Neural cell (in vitro differentiated cells): ENCODE results near the gene CACNA2D4. TPM values are rescaled to one million over a fixed set of nuclear protein-coding genes. Genes with fewer than 3 reads are reported as not detected.

Source experiments
- H2AFZ ChIP-seq: fragments of 200-600, 300-800 bp; sonication (generic), shearing (Covaris generic); 2 replicates; pipeline ENCODE4 v1.6.0; 2014; ENCODE audit warnings: low read depth, mild to moderate bottlenecking, antibody characterized with exemption, low read length, moderate library complexity
- H3F3A ChIP-seq: fragments of 200-600 bp; shearing (Covaris generic); 2 replicates; pipeline ENCODE4 v1.6.1; 2016; ENCODE audit warnings: mild to moderate bottlenecking, moderate library complexity, mixed read lengths, antibody characterized with exemption, low read length; ENCODE audit not compliant: insufficient read depth, poor library complexity, severe bottlenecking
- H3K27ac ChIP-seq: fragments of 200-600, 300-800 bp; sonication (generic), shearing (Covaris generic); 2 replicates; pipeline ENCODE4 v1.5.1; 2014; ENCODE audit warnings: mild to moderate bottlenecking, low read length, moderate library complexity
- H3K27me3 ChIP-seq: fragments of 300-800, 200-600 bp; sonication (generic), shearing (Covaris generic); 2 replicates; pipeline ENCODE4 v1.6.0; 2014; ENCODE audit warnings: mild to moderate bottlenecking, low read depth, low read length, moderate library complexity; ENCODE audit not compliant: insufficient read depth
- H3K36me3 ChIP-seq: fragments of 300-800, 200-600 bp; sonication (generic), shearing (Covaris generic); 2 replicates; pipeline ENCODE4 v1.5.1; 2014; ENCODE audit warnings: mild to moderate bottlenecking, antibody characterized with exemption, low read length, moderate library complexity; ENCODE audit not compliant: insufficient read depth
- H3K4me2 ChIP-seq: fragments of 300-800, 200-600 bp; sonication (generic), shearing (Covaris generic); 2 replicates; pipeline ENCODE4 v1.6.0; 2014; ENCODE audit warnings: mild to moderate bottlenecking, low read length
- H3K4me3 ChIP-seq: fragments of 300-800, 200-600 bp; sonication (generic), shearing (Covaris generic); 2 replicates; pipeline ENCODE4 v1.5.1; 2014; ENCODE audit warnings: mild to moderate bottlenecking, low read length, moderate library complexity
- H3K79me2 ChIP-seq: fragments of 200-600 bp; shearing (Covaris generic); replicated peaks from 2 replicates; pipeline ENCODE4 v1.6.0; 2014; ENCODE audit warnings: mild to moderate bottlenecking, low read length, moderate library complexity; ENCODE audit not compliant: insufficient read depth
- H3K9ac ChIP-seq: fragments of 300-800, 200-600 bp; sonication (generic), shearing (Covaris generic); 2 replicates; pipeline ENCODE4 v1.6.1; 2016; ENCODE audit warnings: mild to moderate bottlenecking, low read length, mixed read lengths
- H3K9me2 ChIP-seq: fragments of 200-600 bp; shearing (Covaris generic); 2 replicates; pipeline ENCODE4 v1.6.1; 2016; ENCODE audit warnings: mild to moderate bottlenecking, low read length, mixed read lengths; ENCODE audit not compliant: insufficient read depth
- H3K9me3 ChIP-seq: fragments of 200-600, 300-800 bp; sonication (generic), shearing (Covaris generic); 2 replicates; pipeline ENCODE4 v1.6.1; 2016; ENCODE audit warnings: mild to moderate bottlenecking, mixed run types, low read length, moderate library complexity, mixed read lengths
- H4K20me1 ChIP-seq: fragments of 200-600 bp; shearing (Covaris generic); 2 replicates; pipeline ENCODE4 v1.6.1; 2016; ENCODE audit warnings: mild to moderate bottlenecking, mixed run types; ENCODE audit not compliant: insufficient read depth
- EP300 ChIP-seq: fragments of 450-650 bp; conservative IDR thresholded peaks from 2 replicates; pipeline ENCODE4 v1.6.1; 2014; ENCODE audit warnings: antibody characterized with exemption, mild to moderate bottlenecking, moderate library complexity; ENCODE audit not compliant: poor library complexity, severe bottlenecking
- EZH2 ChIP-seq: fragments of 200-600, 300-800 bp; shearing (Covaris generic), sonication (generic); IDR thresholded peaks from 2 replicates; pipeline ENCODE4 v1.6.1; 2014; ENCODE audit warnings: antibody characterized with exemption, low read length, borderline replicate concordance, mild to moderate bottlenecking; ENCODE audit not compliant: insufficient read depth, poor library complexity, severe bottlenecking
- MXI1 ChIP-seq: fragments of 450-650 bp; conservative IDR thresholded peaks from 2 replicates; pipeline ENCODE4 v1.6.1; 2014; ENCODE audit warnings: antibody characterized with exemption, mild to moderate bottlenecking; ENCODE audit not compliant: poor library complexity, severe bottlenecking
- POLR2AphosphoS5 ChIP-seq: IDR thresholded peaks from 2 replicates; pipeline ENCODE4 v1.6.1; 2012
- RAD21 ChIP-seq: fragments of 450-650 bp; conservative IDR thresholded peaks from 2 replicates; pipeline ENCODE4 v1.6.1; 2014; ENCODE audit warnings: antibody characterized with exemption, mild to moderate bottlenecking, moderate library complexity
- REST ChIP-seq: IDR thresholded peaks from 2 replicates; pipeline ENCODE4 v1.6.1; 2012; ENCODE audit warnings: borderline replicate concordance
- SMC3 ChIP-seq: fragments of 450-650 bp; conservative IDR thresholded peaks from 2 replicates; pipeline ENCODE4 v1.6.1; 2014; ENCODE audit warnings: antibody characterized with exemption, mild to moderate bottlenecking, moderate library complexity; ENCODE audit not compliant: poor library complexity
- TAF1 ChIP-seq: IDR thresholded peaks from 2 replicates; pipeline ENCODE4 v1.6.1; 2012; ENCODE audit warnings: low read depth
- polyA plus RNA-seq: library from polyadenylated mRNA; depleted of rRNA; stranded (reverse); fragments of >200 nt; gene quantifications from 2 replicates; pipeline ENCODE4 v1.2.3, GENCODE V29; 2014
- TF ChIP-seq, protein P1 (sequence below): fragments of 450-650 bp; IDR thresholded peaks from 2 replicates; pipeline ENCODE4 v1.5.1; 2014; ENCODE audit warnings: antibody characterized with exemption, mild to moderate bottlenecking, moderate library complexity; ENCODE audit not compliant: poor library complexity, severe bottlenecking

The CACNA2D4 gene
- polyA plus RNA-seq, 1 donor from 2014 or later: not detected

DNA sequence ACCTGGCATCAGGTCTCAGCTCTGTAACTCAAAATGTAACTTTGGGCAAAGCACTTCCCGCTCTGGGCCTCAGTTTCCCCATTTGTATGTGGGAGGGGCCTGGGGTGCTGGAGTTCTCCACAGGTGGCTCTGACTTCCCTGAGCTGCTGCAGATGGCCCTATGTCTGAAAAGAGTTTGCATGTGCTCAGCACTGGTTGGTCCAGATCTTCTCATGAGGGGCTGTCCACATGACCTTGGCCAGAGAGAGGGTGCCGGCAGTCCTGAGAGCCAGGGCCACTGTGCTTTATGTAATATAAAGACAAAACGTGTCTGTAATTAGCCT, 7.2 kb upstream of the CACNA2D4 start:
- H2AFZ ChIP-seq: no peak overlapping the region
- no peaks in the 10 kb centered on the region for H3K36me3 ChIP-seq

GRCh38 chr12:1924996-1925683, 6.7 kb upstream of the CACNA2D4 start:
- Histone ChIP-seq H3K27me3 (no peaks in the 10 kb centered on the region), H4K20me1 (no peaks in the 10 kb centered on the region), H3F3A (no peaks in the 10 kb centered on the region), H3K9me3 (no peaks in the 10 kb centered on the region), H3K9ac (no peak overlapping the region), H3K27ac (no peak overlapping the region), H3K36me3 (no peaks in the 10 kb centered on the region), H3K4me3 (no peak overlapping the region), H3K79me2 (no peaks in the 10 kb centered on the region), H3K9me2 (no peaks in the 10 kb centered on the region), H3K4me2 (no peak overlapping the region), H2AFZ (no peak overlapping the region)
- no peak for TF ChIP-seq SMC3
- TF ChIP-seq RAD21: no peak
- TF ChIP-seq EP300: no peak
- TF ChIP-seq EZH2: no peak
- no peak for TF ChIP-seq TAF1
- TF ChIP-seq POLR2AphosphoS5: no peak

More for the DNA sequence above, 7.2 kb upstream of the CACNA2D4 start:
- H3K27ac ChIP-seq: no peak overlapping the region
- no peaks in the 10 kb centered on the region for H3K79me2 ChIP-seq
- H3K4me3 ChIP-seq: no peak overlapping the region
- H3F3A ChIP-seq: no peaks in the 10 kb centered on the region
- H3K27me3 ChIP-seq: no peaks in the 10 kb centered on the region
- TF ChIP-seq RAD21 (no peak), POLR2AphosphoS5 (no peak), EP300 (no peak), MXI1 (no peak), EZH2 (no peak), TAF1 (no peak), SMC3 (no peak), REST (no peak)
- TF ChIP-seq, protein P1, sequence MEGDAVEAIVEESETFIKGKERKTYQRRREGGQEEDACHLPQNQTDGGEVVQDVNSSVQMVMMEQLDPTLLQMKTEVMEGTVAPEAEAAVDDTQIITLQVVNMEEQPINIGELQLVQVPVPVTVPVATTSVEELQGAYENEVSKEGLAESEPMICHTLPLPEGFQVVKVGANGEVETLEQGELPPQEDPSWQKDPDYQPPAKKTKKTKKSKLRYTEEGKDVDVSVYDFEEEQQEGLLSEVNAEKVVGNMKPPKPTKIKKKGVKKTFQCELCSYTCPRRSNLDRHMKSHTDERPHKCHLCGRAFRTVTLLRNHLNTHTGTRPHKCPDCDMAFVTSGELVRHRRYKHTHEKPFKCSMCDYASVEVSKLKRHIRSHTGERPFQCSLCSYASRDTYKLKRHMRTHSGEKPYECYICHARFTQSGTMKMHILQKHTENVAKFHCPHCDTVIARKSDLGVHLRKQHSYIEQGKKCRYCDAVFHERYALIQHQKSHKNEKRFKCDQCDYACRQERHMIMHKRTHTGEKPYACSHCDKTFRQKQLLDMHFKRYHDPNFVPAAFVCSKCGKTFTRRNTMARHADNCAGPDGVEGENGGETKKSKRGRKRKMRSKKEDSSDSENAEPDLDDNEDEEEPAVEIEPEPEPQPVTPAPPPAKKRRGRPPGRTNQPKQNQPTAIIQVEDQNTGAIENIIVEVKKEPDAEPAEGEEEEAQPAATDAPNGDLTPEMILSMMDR: no peak
- H4K20me1 ChIP-seq: no peaks in the 10 kb centered on the region
- H3K9me3 ChIP-seq: no peaks in the 10 kb centered on the region
- no peaks in the 10 kb centered on the region for H3K9me2 ChIP-seq
- no peak overlapping the region for H3K9ac ChIP-seq
- H3K4me2 ChIP-seq: no peak overlapping the region
